HepG2 (cell line): ENCODE results near the gene SEPHS2. TPM values are rescaled to one million over a fixed set of nuclear protein-coding genes. Genes with fewer than 3 reads are reported as not detected.
A peak's percentile ranks its signal among the peaks of the same experiment; 100 is the strongest.

ENCODE experiments used
- CCDC6 ChIP-seq: sonication (generic); formaldehyde crosslinking; IDR thresholded peaks from 2 replicates; pipeline ENCODE4 v1.8.1; 2022; ENCODE audit warnings: mild to moderate bottlenecking, missing genetic modification reagents, moderate library complexity
- DR1 ChIP-seq: sonication (generic); formaldehyde crosslinking; IDR thresholded peaks from 2 replicates; pipeline ENCODE4 v1.8.0; 2021; ENCODE audit warnings: mild to moderate bottlenecking, missing genetic modification reagents, inconsistent platforms
- ELF1 ChIP-seq: sonication (generic); formaldehyde crosslinking; IDR thresholded peaks from 2 replicates; pipeline ENCODE4 v1.4.0; 2020; ENCODE audit warnings: missing genetic modification reagents
- EP300 ChIP-seq, 3 experiments: sonication (generic) in 1 of 3; formaldehyde crosslinking in 1 of 3; IDR thresholded peaks; 2 replicates each; pipeline versions ENCODE4 v1.5.1 to v1.6.1; 2011 to 2020; ENCODE audit warnings: low read depth in 2 of 3, low read length in 2 of 3, borderline replicate concordance in 1 of 3, improper control_type of control experiment in 1 of 3, mild to moderate bottlenecking in 1 of 3, missing genetic modification reagents in 1 of 3, moderate library complexity in 1 of 3
- HMGXB4 ChIP-seq, 2 experiments: sonication (generic) in 1 of 2; formaldehyde crosslinking in 1 of 2; IDR thresholded peaks; 2 replicates each; pipeline versions ENCODE4 v1.4.0 to v1.6.1; 2018 to 2020; ENCODE audit warnings: missing genetic modification reagents in 2 of 2, borderline replicate concordance in 1 of 2, low read depth in 1 of 2, mild to moderate bottlenecking in 1 of 2, missing biosample characterization in 1 of 2
- HNRNPUL1 ChIP-seq: fragments of 200-400 bp; formaldehyde crosslinking; IDR thresholded peaks from 2 replicates; pipeline ENCODE4 v1.6.1; 2017; ENCODE audit warnings: low read depth, mild to moderate bottlenecking, low read length, moderate library complexity
- LCORL ChIP-seq, 2 experiments: fragments of 450-650 bp in 1 of 2; sonication (generic) in 1 of 2; formaldehyde crosslinking in 1 of 2; IDR thresholded peaks; 2 replicates each; pipeline versions ENCODE4 v1.5.0 to v1.6.1; 2017 to 2020; ENCODE audit warnings: antibody characterized with exemption in 1 of 2, missing genetic modification reagents in 1 of 2
- NR2F1 ChIP-seq, 2 experiments: fragments of 450-650 bp in 1 of 2; formaldehyde crosslinking in 1 of 2; IDR thresholded peaks; 2 replicates each; pipeline versions ENCODE4 v1.5.0 to v1.6.1; 2016 to 2020; ENCODE audit warnings: mild to moderate bottlenecking in 1 of 2, missing compliant biosample characterization in 1 of 2, missing genetic modification reagents in 1 of 2, moderate library complexity in 1 of 2
- RORA ChIP-seq: sonication (generic); formaldehyde crosslinking; IDR thresholded peaks from 2 replicates; pipeline ENCODE4 v1.5.0; 2020; ENCODE audit warnings: mild to moderate bottlenecking, missing genetic modification reagents, moderate library complexity
- SMARCE1 ChIP-seq: fragments of 450-650 bp; IDR thresholded peaks from 2 replicates; pipeline ENCODE4 v1.6.1; 2017; ENCODE audit warnings: borderline replicate concordance
- SOX13 ChIP-seq, 3 experiments: fragments of 450-650 bp in 1 of 3; sonication (generic) in 1 of 3; formaldehyde crosslinking in 1 of 3; IDR thresholded peaks in 2 of 3; conservative IDR thresholded peaks in 1 of 3; 2 replicates each; pipeline versions ENCODE4 v1.5.0 to v1.6.1; 2016 to 2020; ENCODE audit warnings: antibody characterized with exemption in 1 of 3, mild to moderate bottlenecking in 1 of 3, missing compliant biosample characterization in 1 of 3, missing genetic modification reagents in 1 of 3, moderate library complexity in 1 of 3
- SRSF1 ChIP-seq: fragments of 200-400 bp; formaldehyde crosslinking; optimal IDR thresholded peaks from 2 replicates; pipeline ENCODE3; 2017; ENCODE audit warnings: mild to moderate bottlenecking, low read depth, low read length, moderate library complexity
- TOE1 ChIP-seq: sonication (generic); formaldehyde crosslinking; IDR thresholded peaks from 2 replicates; pipeline ENCODE4 v1.4.0; 2020; ENCODE audit warnings: mild to moderate bottlenecking, missing genetic modification reagents
- U2AF1 ChIP-seq: fragments of 200-400 bp; formaldehyde crosslinking; optimal IDR thresholded peaks from 2 replicates; pipeline ENCODE3; 2017; ENCODE audit warnings: mild to moderate bottlenecking, low read depth, low read length
- ZMYM3 ChIP-seq: sonication (generic); formaldehyde crosslinking; IDR thresholded peaks from 2 replicates; pipeline ENCODE4 v1.5.1; 2020; ENCODE audit warnings: mild to moderate bottlenecking, missing genetic modification reagents
- ZNF451 ChIP-seq: sonication (generic); formaldehyde crosslinking; IDR thresholded peaks from 2 replicates; pipeline ENCODE4 v1.5.0; 2020; ENCODE audit warnings: mild to moderate bottlenecking, missing genetic modification reagents
- ZNF678 ChIP-seq: sonication (generic); formaldehyde crosslinking; IDR thresholded peaks from 2 replicates; pipeline ENCODE4 v1.4.0; 2020; ENCODE audit warnings: mild to moderate bottlenecking, missing genetic modification reagents
- polyA plus RNA-seq, 8 experiments: library from polyadenylated mRNA; depleted of rRNA in 3 of 8; stranded (reverse) in 7 of 8; unstranded in 1 of 8; fragments of >200 nt; fragmentation: Illumina TruSeq in 4 of 8; extraction: Trizol in 4 of 8; gene quantifications; 2 replicates each; pipeline versions ENCODE4 v1.2.1 to v1.2.3, GENCODE V29; 2011 to 2016; ENCODE audit warnings: low read depth in 4 of 8, missing spikeins in 1 of 8, mixed read lengths in 1 of 8; ENCODE audit not compliant: insufficient read depth in 1 of 8
- total RNA-seq, 5 experiments: library from RNA; depleted of rRNA; stranded (reverse); fragments of >200 nt; fragmentation: Illumina TruSeq; extraction: Trizol; gene quantifications; 2 replicates each; pipeline ENCODE4 v1.2.3, GENCODE V29; 2016; ENCODE audit warnings: low read depth in 1 of 5
- TF ChIP-seq, protein P1 (sequence below): sonication (generic); formaldehyde crosslinking; IDR thresholded peaks from 2 replicates; pipeline ENCODE4 v1.4.0; 2020; ENCODE audit warnings: missing genetic modification reagents, low read depth, mild to moderate bottlenecking, borderline replicate concordance
- TF ChIP-seq, protein P2 (sequence below): sonication (generic); formaldehyde crosslinking; conservative IDR thresholded peaks from 2 replicates; pipeline ENCODE4 v1.4.0; 2020; ENCODE audit warnings: mild to moderate bottlenecking, missing genetic modification reagents, moderate library complexity
- TF ChIP-seq, protein P3 (sequence below): sonication (generic); formaldehyde crosslinking; IDR thresholded peaks from 2 replicates; pipeline ENCODE4 v1.8.1; 2023; ENCODE audit warnings: mild to moderate bottlenecking, inconsistent platforms, moderate library complexity, missing genetic modification reagents, borderline replicate concordance

SEPHS2 gene
- total and polyA plus RNA-seq, 2 of the 13 experiments (the other 11 are each of a cell fraction or from before 2014, with no cell fraction given): 20.7 to 127 TPM

DNA sequence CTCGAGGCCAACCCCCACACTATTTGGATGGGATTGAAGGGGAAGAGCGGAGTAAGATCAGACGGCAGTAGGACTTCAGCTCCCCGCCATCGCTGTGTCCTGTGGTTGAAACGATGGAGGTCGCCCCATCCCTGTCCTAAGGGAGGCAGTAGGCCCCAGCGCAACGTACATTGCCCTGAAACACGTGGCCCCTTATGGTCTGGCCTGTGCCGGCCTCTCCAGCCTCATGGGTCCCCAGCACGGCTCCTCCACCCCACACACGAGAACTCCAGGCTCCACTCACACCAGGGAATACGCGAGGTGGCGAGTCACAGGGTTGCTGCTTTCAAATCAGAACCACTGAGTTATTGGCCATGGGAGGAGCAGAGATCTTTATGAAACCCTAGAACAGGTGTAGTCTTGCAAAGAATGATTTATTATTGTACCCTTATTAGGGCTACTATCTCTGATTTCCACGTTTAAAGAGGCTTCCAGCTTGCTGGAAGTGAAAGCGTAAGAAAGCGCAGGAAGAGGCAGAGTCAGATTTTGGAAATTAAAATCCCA, 15.2 kb downstream of the SEPHS2 start (continued):
- TF ChIP-seq HMGXB4 (CRISPR knock-in tag; IDR thresholded peaks at IDR 0.05; ENCODE audit: borderline replicate concordance in 1 of 2, low read depth in 1 of 2) (peak; percentile 70 to 82; a peak in 3 of 4 replicates), SOX13 (IDR thresholded peaks at IDR 0.05) (no peak), SOX13 (CRISPR knock-in tag; conservative IDR thresholded peaks at IDR 0.05 in 1 of 2, IDR thresholded peaks at IDR 0.05 in 1 of 2) (peak in 1 of 2 experiments; percentile 10; a peak in 1 of 4 replicates), ZMYM3 (CRISPR knock-in tag) (peak; percentile 65; the same call in 1 of the 2 replicates), DR1 (CRISPR knock-in tag) (no peak; the same call in 1 of the 2 replicates), U2AF1 (no peak), ZNF451 (CRISPR knock-in tag) (no peak), RORA (CRISPR knock-in tag) (no peak), EP300 (IDR thresholded peaks at IDR 0.05; ENCODE audit: low read depth in 2 of 2, low read length in 2 of 2) (no peak; a peak in 1 of 4 replicates), EP300 (CRISPR knock-in tag; IDR thresholded peaks at IDR 0.05; ENCODE audit: borderline replicate concordance) (peak; percentile 9; the same call in 1 of the 2 replicates), SRSF1 (no peak), ELF1 (CRISPR knock-in tag) (no peak; the same call in 1 of the 2 replicates), CCDC6 (0 out of 2 replicates have a peak, but pooled peaks have one; percentile 14), SMARCE1 (no peak), HNRNPUL1 (no peak), NR2F1 (CRISPR knock-in tag; IDR thresholded peaks at IDR 0.05) (0 out of 4 replicates have a peak, but pooled peaks of 1 of the 2 experiments have one; percentile 4), ZNF678 (CRISPR knock-in tag) (no peak), TOE1 (no peak; the same call in 1 of the 2 replicates), LCORL (IDR thresholded peaks at IDR 0.05) (no peak), LCORL (CRISPR knock-in tag; IDR thresholded peaks at IDR 0.05) (peak; percentile 81)
- TF ChIP-seq, protein P1, sequence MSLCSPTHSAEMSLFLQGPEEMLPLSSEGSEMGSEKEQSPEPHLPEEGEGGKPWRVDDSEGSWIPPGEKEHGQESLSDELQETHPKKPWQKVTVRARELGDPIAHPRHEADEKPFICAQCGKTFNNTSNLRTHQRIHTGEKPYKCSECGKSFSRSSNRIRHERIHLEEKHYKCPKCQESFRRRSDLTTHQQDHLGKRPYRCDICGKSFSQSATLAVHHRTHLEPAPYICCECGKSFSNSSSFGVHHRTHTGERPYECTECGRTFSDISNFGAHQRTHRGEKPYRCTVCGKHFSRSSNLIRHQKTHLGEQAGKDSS (CRISPR knock-in tag): no peak
- TF ChIP-seq, protein P2, sequence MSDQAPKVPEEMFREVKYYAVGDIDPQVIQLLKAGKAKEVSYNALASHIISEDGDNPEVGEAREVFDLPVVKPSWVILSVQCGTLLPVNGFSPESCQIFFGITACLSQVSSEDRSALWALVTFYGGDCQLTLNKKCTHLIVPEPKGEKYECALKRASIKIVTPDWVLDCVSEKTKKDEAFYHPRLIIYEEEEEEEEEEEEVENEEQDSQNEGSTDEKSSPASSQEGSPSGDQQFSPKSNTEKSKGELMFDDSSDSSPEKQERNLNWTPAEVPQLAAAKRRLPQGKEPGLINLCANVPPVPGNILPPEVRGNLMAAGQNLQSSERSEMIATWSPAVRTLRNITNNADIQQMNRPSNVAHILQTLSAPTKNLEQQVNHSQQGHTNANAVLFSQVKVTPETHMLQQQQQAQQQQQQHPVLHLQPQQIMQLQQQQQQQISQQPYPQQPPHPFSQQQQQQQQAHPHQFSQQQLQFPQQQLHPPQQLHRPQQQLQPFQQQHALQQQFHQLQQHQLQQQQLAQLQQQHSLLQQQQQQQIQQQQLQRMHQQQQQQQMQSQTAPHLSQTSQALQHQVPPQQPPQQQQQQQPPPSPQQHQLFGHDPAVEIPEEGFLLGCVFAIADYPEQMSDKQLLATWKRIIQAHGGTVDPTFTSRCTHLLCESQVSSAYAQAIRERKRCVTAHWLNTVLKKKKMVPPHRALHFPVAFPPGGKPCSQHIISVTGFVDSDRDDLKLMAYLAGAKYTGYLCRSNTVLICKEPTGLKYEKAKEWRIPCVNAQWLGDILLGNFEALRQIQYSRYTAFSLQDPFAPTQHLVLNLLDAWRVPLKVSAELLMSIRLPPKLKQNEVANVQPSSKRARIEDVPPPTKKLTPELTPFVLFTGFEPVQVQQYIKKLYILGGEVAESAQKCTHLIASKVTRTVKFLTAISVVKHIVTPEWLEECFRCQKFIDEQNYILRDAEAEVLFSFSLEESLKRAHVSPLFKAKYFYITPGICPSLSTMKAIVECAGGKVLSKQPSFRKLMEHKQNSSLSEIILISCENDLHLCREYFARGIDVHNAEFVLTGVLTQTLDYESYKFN (CRISPR knock-in tag): peak; percentile 13; the same call in 1 of the 2 replicates
- TF ChIP-seq, protein P3, sequence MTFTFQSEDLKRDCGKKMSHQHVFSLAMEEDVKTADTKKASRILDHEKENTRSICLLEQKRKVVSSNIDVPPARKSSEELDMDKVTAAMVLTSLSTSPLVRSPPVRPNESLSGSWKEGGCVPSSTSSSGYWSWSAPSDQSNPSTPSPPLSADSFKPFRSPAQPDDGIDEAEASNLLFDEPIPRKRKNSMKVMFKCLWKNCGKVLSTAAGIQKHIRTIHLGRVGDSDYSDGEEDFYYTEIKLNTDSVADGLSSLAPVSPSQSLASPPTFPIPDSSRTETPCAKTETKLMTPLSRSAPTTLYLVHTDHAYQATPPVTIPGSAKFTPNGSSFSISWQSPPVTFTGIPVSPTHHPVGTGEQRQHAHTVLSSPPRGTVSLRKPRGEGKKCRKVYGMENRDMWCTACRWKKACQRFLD: 0 out of 2 replicates have a peak, but pooled peaks have one; percentile 57
